Panc1 (cell line): ENCODE measurements around the gene ADIPOR2.

ENCODE experiments used
- CTCF ChIP-seq: fragments of 450-650 bp; IDR thresholded peaks from 2 replicates; pipeline ENCODE4 v1.5.1; 2017; ENCODE audit warnings: mild to moderate bottlenecking
- POLR2AphosphoS5 ChIP-seq: IDR thresholded peaks from 2 replicates; pipeline ENCODE4 v1.6.1; 2012; ENCODE audit warnings: mild to moderate bottlenecking, low read depth, low read length, moderate library complexity
- REST ChIP-seq, 2 experiments: IDR thresholded peaks; 2 replicates each; pipeline ENCODE4 v1.6.1; 2011 to 2012; ENCODE audit warnings: low read depth in 2 of 2, control low read depth in 1 of 2, low read length in 1 of 2, mild to moderate bottlenecking in 1 of 2, moderate library complexity in 1 of 2; ENCODE audit not compliant: insufficient read depth in 1 of 2
- SIN3A ChIP-seq: IDR thresholded peaks from 2 replicates; pipeline ENCODE4 v1.6.1; 2012; ENCODE audit warnings: low read depth, mild to moderate bottlenecking, low read length, moderate library complexity, borderline replicate concordance; ENCODE audit not compliant: insufficient read depth
- TCF7L2 ChIP-seq: IDR thresholded peaks from 2 replicates; pipeline ENCODE4 v1.6.1; 2011; ENCODE audit warnings: mild to moderate bottlenecking, low read depth, low read length, inconsistent platforms

GRCh38 chr12:1642513-1642912 lies 48.4 kb upstream of the ADIPOR2 start:
- TF ChIP-seq TCF7L2, result no peak
- no peak for TF ChIP-seq CTCF
- no peak for TF ChIP-seq SIN3A
- no peak for TF ChIP-seq POLR2AphosphoS5
- no peak for TF ChIP-seq REST (IDR thresholded peaks at IDR 0.05; ENCODE audit: insufficient read depth in 1 of 2, low read depth in 2 of 2, low read length in 1 of 2)
